Osteoblast (primary cell): ENCODE results near the gene ZNF775. TPM values are rescaled to one million over a fixed set of nuclear protein-coding genes. Genes with fewer than 3 reads are reported as not detected.

Experiments
- DNase-seq: peaks from one replicate; pipeline ENCODE4 v3.0.0; 2011; ENCODE audit warnings: low spot score, mixed read lengths; ENCODE audit not compliant: insufficient read length; ENCODE audit errors: missing footprints
- H2AFZ ChIP-seq: 2 replicates; pipeline ENCODE4 v1.6.0; 2011; ENCODE audit warnings: mild to moderate bottlenecking, low read length
- H3K27ac ChIP-seq: 2 replicates; pipeline ENCODE4 v1.5.1; 2011; ENCODE audit warnings: mild to moderate bottlenecking, low read depth, low read length, moderate library complexity
- H3K27me3 ChIP-seq: 2 replicates; pipeline ENCODE4 v1.6.0; 2012; ENCODE audit warnings: mild to moderate bottlenecking, control low read depth, inconsistent platforms, low read length, moderate library complexity; ENCODE audit not compliant: insufficient read depth
- H3K36me3 ChIP-seq: 2 replicates; pipeline ENCODE4 v1.5.1; 2011; ENCODE audit warnings: mild to moderate bottlenecking, low read length, control low read depth, moderate library complexity; ENCODE audit not compliant: insufficient read depth
- H3K4me1 ChIP-seq: 2 replicates; pipeline ENCODE4 v1.5.1; 2011; ENCODE audit warnings: mild to moderate bottlenecking, low read length, control low read depth, moderate library complexity; ENCODE audit not compliant: insufficient read depth
- H3K4me2 ChIP-seq: 2 replicates; pipeline ENCODE4 v1.6.0; 2011; ENCODE audit warnings: mild to moderate bottlenecking, low read length; ENCODE audit not compliant: insufficient read depth
- H3K4me3 ChIP-seq: fragments of 200-600 bp; sonication (generic); 3 replicates; pipeline ENCODE4 v1.5.1; 2012; ENCODE audit warnings: mild to moderate bottlenecking, low read length, inconsistent platforms; ENCODE audit not compliant: insufficient read depth
- H3K79me2 ChIP-seq: 2 replicates; pipeline ENCODE4 v1.6.0; 2012; ENCODE audit warnings: mild to moderate bottlenecking, low read length, control low read depth, inconsistent platforms; ENCODE audit not compliant: insufficient read depth
- H3K9me3 ChIP-seq: 2 replicates; pipeline ENCODE4 v1.5.1; 2011; ENCODE audit warnings: low read depth, low read length, control low read depth
- H4K20me1 ChIP-seq: 2 replicates; pipeline ENCODE4 v1.6.0; 2012; ENCODE audit warnings: mild to moderate bottlenecking, low read length, control low read depth; ENCODE audit not compliant: insufficient read depth
- total RNA-seq: library from RNA; depleted of rRNA; stranded (reverse); fragments of >200 nt; gene quantifications from 2 replicates; pipeline ENCODE4 v1.2.3, GENCODE V29; 2012
- TF ChIP-seq, protein P1 (sequence below): IDR thresholded peaks from 2 replicates; pipeline ENCODE4 v1.5.1; 2011; ENCODE audit warnings: mild to moderate bottlenecking, low read depth, low read length, moderate library complexity; ENCODE audit errors: extremely low read depth

The ZNF775 gene
- total RNA-seq, 1 donor = 6.2 TPM

- TF ChIP-seq, protein P1, sequence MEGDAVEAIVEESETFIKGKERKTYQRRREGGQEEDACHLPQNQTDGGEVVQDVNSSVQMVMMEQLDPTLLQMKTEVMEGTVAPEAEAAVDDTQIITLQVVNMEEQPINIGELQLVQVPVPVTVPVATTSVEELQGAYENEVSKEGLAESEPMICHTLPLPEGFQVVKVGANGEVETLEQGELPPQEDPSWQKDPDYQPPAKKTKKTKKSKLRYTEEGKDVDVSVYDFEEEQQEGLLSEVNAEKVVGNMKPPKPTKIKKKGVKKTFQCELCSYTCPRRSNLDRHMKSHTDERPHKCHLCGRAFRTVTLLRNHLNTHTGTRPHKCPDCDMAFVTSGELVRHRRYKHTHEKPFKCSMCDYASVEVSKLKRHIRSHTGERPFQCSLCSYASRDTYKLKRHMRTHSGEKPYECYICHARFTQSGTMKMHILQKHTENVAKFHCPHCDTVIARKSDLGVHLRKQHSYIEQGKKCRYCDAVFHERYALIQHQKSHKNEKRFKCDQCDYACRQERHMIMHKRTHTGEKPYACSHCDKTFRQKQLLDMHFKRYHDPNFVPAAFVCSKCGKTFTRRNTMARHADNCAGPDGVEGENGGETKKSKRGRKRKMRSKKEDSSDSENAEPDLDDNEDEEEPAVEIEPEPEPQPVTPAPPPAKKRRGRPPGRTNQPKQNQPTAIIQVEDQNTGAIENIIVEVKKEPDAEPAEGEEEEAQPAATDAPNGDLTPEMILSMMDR = no peak
These were observed 62.4 kb downstream of the ZNF775 start for GRCh38 chr7:150441524-150441923.

DNA sequence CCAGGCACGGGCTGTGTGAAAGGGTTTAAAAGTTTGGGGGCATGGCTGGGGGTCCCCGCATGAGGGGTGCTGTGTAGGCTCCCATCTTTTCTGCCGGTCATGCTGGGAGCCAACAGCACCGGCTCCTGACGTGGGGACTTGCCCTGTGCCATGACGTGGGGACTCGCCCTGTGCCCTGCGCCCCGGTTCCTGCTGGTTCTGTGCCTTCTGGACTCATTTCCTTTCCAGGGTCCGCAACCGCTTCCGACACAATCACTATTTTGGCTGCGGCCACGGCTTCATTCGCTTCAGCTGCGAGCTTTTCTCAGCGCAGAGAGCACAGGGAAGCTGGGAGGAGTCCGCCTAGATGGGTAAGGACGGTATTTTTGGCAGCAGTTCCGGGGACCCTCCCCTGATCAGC is 63.7 kb downstream of the ZNF775 start:
- no peak overlapping the region for H3K27ac ChIP-seq
- no peaks in the 10 kb centered on the region for H3K36me3 ChIP-seq
- DNase-seq = no peak
- no peaks in the 10 kb centered on the region for H3K4me1 ChIP-seq
- H4K20me1 ChIP-seq = no peaks in the 10 kb centered on the region
- H3K4me3 ChIP-seq = no peak overlapping the region
- no peaks in the 10 kb centered on the region for H3K27me3 ChIP-seq
- TF ChIP-seq, protein P1 = no peak
- no peak overlapping the region for H2AFZ ChIP-seq
- no peaks in the 10 kb centered on the region for H3K9me3 ChIP-seq
- no peak overlapping the region for H3K4me2 ChIP-seq
- no peaks in the 10 kb centered on the region for H3K79me2 ChIP-seq

More at GRCh38 chr7:150441524-150441923, 62.4 kb downstream of the ZNF775 start:
- Histone ChIP-seq H4K20me1 (no peaks in the 10 kb centered on the region), H3K27ac (no peak overlapping the region), H3K79me2 (no peaks in the 10 kb centered on the region), H3K4me2 (no peak overlapping the region), H3K9me3 (no peaks in the 10 kb centered on the region), H3K4me3 (no peak overlapping the region), H3K36me3 (no peaks in the 10 kb centered on the region), H2AFZ (no peak overlapping the region), H3K4me1 (no peaks in the 10 kb centered on the region), H3K27me3 (no peaks in the 10 kb centered on the region)
- no peak for DNase-seq

- H4K20me1 ChIP-seq = no peaks in the 10 kb centered on the region
- H3K36me3 ChIP-seq = no peaks in the 10 kb centered on the region
- no peak overlapping the region for H3K27ac ChIP-seq
- no peak overlapping the region for H3K4me2 ChIP-seq
- H3K9me3 ChIP-seq = no peaks in the 10 kb centered on the region
- H2AFZ ChIP-seq = no peak overlapping the region
- no peak for DNase-seq
- no peaks in the 10 kb centered on the region for H3K79me2 ChIP-seq
- TF ChIP-seq, protein P1 = no peak
- no peaks in the 10 kb centered on the region for H3K27me3 ChIP-seq
- H3K4me3 ChIP-seq = no peak overlapping the region
- H3K4me1 ChIP-seq = no peaks in the 10 kb centered on the region
These were observed 64.8 kb downstream of the ZNF775 start for GRCh38 chr7:150443793-150444540.

DNA sequence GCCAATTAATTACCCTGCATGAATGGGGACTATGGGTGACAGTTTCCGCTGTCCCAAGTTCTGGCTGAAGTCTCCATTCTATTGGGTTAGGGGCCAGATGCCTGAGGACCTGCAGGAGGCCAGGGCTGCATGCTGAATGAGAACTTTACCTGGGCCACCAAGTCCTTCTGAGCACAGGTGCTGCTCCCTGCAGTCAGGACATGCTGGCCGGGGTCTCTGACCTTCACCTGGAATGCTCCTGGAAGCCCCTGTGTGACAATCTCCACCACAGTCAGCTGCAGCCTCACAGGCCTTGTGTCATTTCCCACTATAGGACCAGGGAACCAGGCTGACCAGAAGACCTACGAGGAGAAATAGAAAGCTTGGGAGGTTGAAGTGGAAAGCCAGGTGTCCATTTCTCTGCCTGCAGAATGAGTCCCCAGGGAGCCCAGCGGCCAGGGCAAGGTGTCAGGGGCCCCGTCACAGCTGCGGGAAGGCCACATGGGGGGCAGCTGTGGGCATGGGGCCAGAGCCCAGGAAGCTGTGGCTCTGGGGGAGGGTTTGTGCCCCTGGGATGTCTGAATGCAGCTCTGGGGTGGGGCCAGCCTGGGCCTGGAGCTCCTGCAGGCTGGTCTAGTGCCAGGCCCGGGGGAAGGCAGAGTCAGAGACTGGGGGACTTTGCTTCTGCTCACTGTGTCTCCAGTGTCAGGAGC is 65.7 kb downstream of the ZNF775 start:
- Histone ChIP-seq H4K20me1 (no peaks in the 10 kb centered on the region), H2AFZ (no peak overlapping the region), H3K27ac (no peak overlapping the region), H3K9me3 (no peaks in the 10 kb centered on the region), H3K4me2 (no peak overlapping the region), H3K27me3 (peaks cover 2% of the 10 kb centered on the region), H3K79me2 (no peaks in the 10 kb centered on the region), H3K36me3 (no peaks in the 10 kb centered on the region), H3K4me1 (no peaks in the 10 kb centered on the region), H3K4me3 (no peak overlapping the region)
- TF ChIP-seq, protein P1 = no peak
- DNase-seq = no peak
